Caco-2 (cell line): ENCODE results near the gene BTBD9. TPM values are rescaled to one million over a fixed set of nuclear protein-coding genes. Genes with fewer than 3 reads are reported as not detected.

Experiments used
- BruUV-seq: library from RNA; stranded (reverse); fragments of 400-500 nt; replicated peaks from 2 replicates; lab custom pipeline; 2021; lab: Mats Ljungman, UMichigan
- CTCF ChIA-PET: fragments of 300-600 bp; sonication (Branson Sonifier 250); formaldehyde crosslinking; loops from one replicate; lab custom pipeline; 2022; ENCODE audit warnings: antibody characterized with exemption; lab: Charles Lee
- POLR2A ChIA-PET: fragments of 300-600 bp; sonication (Branson Sonifier 250); formaldehyde crosslinking; loops from one replicate; lab custom pipeline; 2022; ENCODE audit warnings: antibody characterized with exemption; lab: Charles Lee
- DNase-seq, 2 experiments: peaks; one replicate each; pipeline versions ENCODE4 v3.0.0 to v3.0.0-alpha.2; 2020 to 2022
- H3K27me3 ChIP-seq: replicated peaks from 2 replicates; pipeline ENCODE4 v1.6.0; 2011; ENCODE audit warnings: low read length; ENCODE audit not compliant: control insufficient read depth, insufficient read depth
- H3K36me3 ChIP-seq: 2 replicates; pipeline ENCODE4 v1.5.1; 2011; ENCODE audit warnings: low read length; ENCODE audit not compliant: control insufficient read depth, insufficient read depth
- H3K4me1 ChIP-seq: fragments of 250-450 bp; sonication (Bioruptor Pico); 2 replicates; pipeline ENCODE4 v1.5.1; 2020; ENCODE audit warnings: mild to moderate bottlenecking
- H3K4me3 ChIP-seq: 2 replicates; pipeline ENCODE4 v1.5.1; 2011; ENCODE audit warnings: low read depth, mild to moderate bottlenecking, control low read depth, low read length
- H3K9me3 ChIP-seq: fragments of 250-450 bp; sonication (Bioruptor Pico); 2 replicates; pipeline ENCODE4 v1.5.1; 2020; ENCODE audit warnings: mild to moderate bottlenecking, moderate library complexity
- H3K27ac Mint-ChIP-seq: one replicate; pipeline ENCODE4 v1.8.0; 2022; ENCODE audit warnings: mixed read lengths; ENCODE audit not compliant: unreplicated experiment
- H3K27me3 Mint-ChIP-seq: one replicate; pipeline ENCODE4 v1.8.0; 2022; ENCODE audit warnings: mixed read lengths; ENCODE audit not compliant: insufficient read depth, unreplicated experiment
- H3K36me3 Mint-ChIP-seq: one replicate; pipeline ENCODE4 v1.8.0; 2022; ENCODE audit warnings: mild to moderate bottlenecking, mixed read lengths; ENCODE audit not compliant: insufficient read depth, unreplicated experiment
- H3K4me1 Mint-ChIP-seq: one replicate; pipeline ENCODE4 v1.8.0; 2022; ENCODE audit warnings: low read depth, mixed read lengths; ENCODE audit not compliant: unreplicated experiment
- H3K4me3 Mint-ChIP-seq: one replicate; pipeline ENCODE4 v1.8.0; 2022; ENCODE audit warnings: mild to moderate bottlenecking, moderate library complexity, mixed read lengths; ENCODE audit not compliant: unreplicated experiment
- H3K9me3 Mint-ChIP-seq: one replicate; pipeline ENCODE4 v1.8.0; 2022; ENCODE audit warnings: mixed read lengths; ENCODE audit not compliant: unreplicated experiment
- CTCF ChIP-seq, 2 experiments: fragments of 200-600 bp in 1 of 2; IDR thresholded peaks; 1 replicate in 1 of 2; 2 replicates in 1 of 2; pipeline versions ENCODE4 v1.5.1 to v1.8.0; 2011 to 2022; ENCODE audit warnings: antibody characterized with exemption in 1 of 2, control low read depth in 1 of 2, inconsistent platforms in 1 of 2, low read depth in 1 of 2, low read length in 1 of 2, mild to moderate bottlenecking in 1 of 2, moderate library complexity in 1 of 2; ENCODE audit not compliant: insufficient read depth in 1 of 2, severe bottlenecking in 1 of 2, unreplicated experiment in 1 of 2
- intact Hi-C: fragments of 100-400 bp; cut with micrococcal nuclease; formaldehyde crosslinking; loops from one replicate; pipeline ENCODE4 v1.10.0; 2022; ENCODE audit not compliant: unreplicated experiment
- total RNA-seq: library from RNA; stranded (reverse); gene quantifications from 2 replicates; pipeline ENCODE4 v1.2.3, GENCODE V29; 2022

The BTBD9 gene
- total RNA-seq, 1 experiment from 2014 or later = 19.6 TPM

DNA sequence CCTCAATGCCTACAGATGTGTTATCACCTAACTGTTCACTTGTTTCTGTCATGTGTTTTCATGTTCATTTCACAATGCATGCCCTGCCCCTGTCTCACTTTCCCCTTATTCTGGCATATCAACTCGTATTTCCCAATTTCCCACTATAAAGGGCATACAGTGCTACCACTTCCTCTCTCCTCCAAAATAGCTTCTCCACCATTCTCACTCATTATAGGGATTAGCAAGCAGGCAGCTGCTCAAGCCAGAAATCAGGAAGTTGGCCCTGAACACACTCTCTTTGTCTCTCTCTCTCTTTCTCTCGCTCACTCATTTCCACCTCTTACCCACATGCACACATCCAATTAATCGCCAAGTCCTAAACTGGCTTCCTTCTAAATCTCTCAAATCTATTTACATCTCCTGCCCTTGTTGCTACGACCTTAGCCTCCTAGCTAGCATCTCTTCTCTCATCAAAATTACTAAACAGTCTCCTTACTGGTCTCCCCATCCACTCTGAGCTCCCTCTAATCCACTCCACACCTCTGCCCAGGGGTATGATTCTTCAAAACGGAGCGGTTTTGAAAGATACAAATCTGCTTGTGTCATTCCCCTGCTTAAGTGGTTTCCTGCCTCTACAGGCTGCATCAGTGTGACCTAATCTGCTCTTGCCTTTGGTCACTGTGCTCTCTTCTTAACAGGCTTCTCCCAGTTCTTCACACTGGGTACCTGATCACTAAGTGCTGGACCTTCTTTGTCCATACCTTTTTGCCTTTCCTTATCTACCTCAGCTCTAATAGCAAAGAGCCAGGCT lies 196.2 kb downstream of the BTBD9 start:
- Histone ChIP-seq H3K9me3 (no peaks in the 10 kb centered on the region), H3K36me3 (no peaks in the 10 kb centered on the region), H3K4me3 (no peak overlapping the region), H3K27me3 (no peaks in the 10 kb centered on the region; the same call in 1 of the 2 replicates), H3K4me1 (no peaks in the 10 kb centered on the region)
- H3K27me3 Mint-ChIP-seq = no peaks in the 10 kb centered on the region
- TF ChIP-seq CTCF (IDR thresholded peaks at IDR 0.05; ENCODE audit: insufficient read depth in 1 of 2, low read depth in 1 of 2, low read length in 1 of 2, severe bottlenecking in 1 of 2, unreplicated experiment in 1 of 2) = no peak
- H3K4me3 Mint-ChIP-seq = no peak overlapping the region
- H3K4me1 Mint-ChIP-seq = no peaks in the 10 kb centered on the region
- no peaks in the 10 kb centered on the region for H3K36me3 Mint-ChIP-seq
- BruUV-seq = no TSS peak
- no peak for DNase-seq
- H3K27ac Mint-ChIP-seq = no peak overlapping the region
- ChIA-PET CTCF (no interaction called here), POLR2A (no interaction called here)
- H3K9me3 Mint-ChIP-seq = no peaks in the 10 kb centered on the region
- intact Hi-C loops = no loop called here

DNA sequence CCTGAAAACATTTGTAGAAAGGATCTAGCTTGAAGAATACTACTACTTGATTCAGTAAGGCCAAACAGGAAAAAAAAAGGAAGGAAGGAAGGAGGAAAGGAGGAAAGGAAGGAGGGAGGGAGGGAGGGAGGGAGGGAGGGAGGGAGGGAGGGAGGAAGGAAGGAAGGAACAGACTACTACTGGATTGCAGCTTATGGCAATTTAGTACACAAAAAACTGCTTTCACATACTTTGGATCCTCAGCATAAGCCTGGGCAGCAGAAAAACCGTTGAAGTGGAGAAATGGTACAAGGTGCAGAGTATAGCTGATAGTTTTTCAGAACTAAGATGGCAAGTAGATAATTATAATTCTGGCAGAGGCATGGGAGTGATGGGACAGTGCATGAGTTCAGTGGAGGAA lies 201.6 kb downstream of the BTBD9 start:
- Mint-ChIP-seq H3K27ac (no peak overlapping the region), H3K4me3 (no peak overlapping the region), H3K36me3 (no peaks in the 10 kb centered on the region), H3K27me3 (no peaks in the 10 kb centered on the region), H3K4me1 (peaks cover 14% of the 10 kb centered on the region), H3K9me3 (peaks cover 8% of the 10 kb centered on the region)
- Histone ChIP-seq H3K36me3 (no peaks in the 10 kb centered on the region), H3K4me3 (no peak overlapping the region), H3K4me1 (peaks cover 9% of the 10 kb centered on the region; the same call in 1 of the 2 replicates), H3K9me3 (no peaks in the 10 kb centered on the region), H3K27me3 (no peaks in the 10 kb centered on the region)
- ChIA-PET POLR2A (no interaction called here), CTCF (no interaction called here)
- no peak for DNase-seq
- intact Hi-C loops = no loop called here
- no peak for TF ChIP-seq CTCF (IDR thresholded peaks at IDR 0.05; ENCODE audit: insufficient read depth in 1 of 2, low read depth in 1 of 2, low read length in 1 of 2, severe bottlenecking in 1 of 2, unreplicated experiment in 1 of 2)
- no TSS peak for BruUV-seq

GRCh38 chr6:38436726-38437465 lies 202.8 kb downstream of the BTBD9 start:
- H3K36me3 ChIP-seq = no peaks in the 10 kb centered on the region
- H3K9me3 ChIP-seq = peaks cover 3% of the 10 kb centered on the region; the same call in 1 of the 2 replicates
- peaks cover 10% of the 10 kb centered on the region; the same call in 1 of the 2 replicates for H3K4me1 ChIP-seq
- Mint-ChIP-seq H3K4me1 (peaks cover 14% of the 10 kb centered on the region), H3K4me3 (no peak overlapping the region), H3K36me3 (no peaks in the 10 kb centered on the region), H3K27ac (no peak overlapping the region), H3K27me3 (no peaks in the 10 kb centered on the region), H3K9me3 (peaks cover 8% of the 10 kb centered on the region)
- no peak for TF ChIP-seq CTCF (IDR thresholded peaks at IDR 0.05; ENCODE audit: insufficient read depth in 1 of 2, low read depth in 1 of 2, low read length in 1 of 2, severe bottlenecking in 1 of 2, unreplicated experiment in 1 of 2)
- no peak overlapping the region for H3K4me3 ChIP-seq
- intact Hi-C loops = no loop called here
- no TSS peak for BruUV-seq
- no peak for DNase-seq
- no peaks in the 10 kb centered on the region for H3K27me3 ChIP-seq
- CTCF ChIA-PET = no interaction called here
- POLR2A ChIA-PET = no interaction called here
